Endometrial microvascular endothelial cells (primary cell): Measurements from ENCODE around the gene STARD7. TPM values are rescaled to one million over a fixed set of nuclear protein-coding genes. Genes with fewer than 3 reads are reported as not detected.
"Not testable (repeated sequence)": the region's sequence is repeated elsewhere in the genome, so short reads cannot be mapped to it uniquely, and the experiment has no call there.

Experiments
- in situ Hi-C: cut with HindIII; loops from 2 replicates; pipeline ENCODE4 v1.10.0; 2017; ENCODE audit warnings: low sequenced_read_pairs, low pct_unique_long_range_greater_than_20kb; ENCODE audit errors: inconsistent ontology term
- total RNA-seq: library from RNA; depleted of rRNA; stranded (reverse); fragments of >200 nt; gene quantifications from one replicate; pipeline ENCODE4 v1.2.3, GENCODE V29; 2015; ENCODE audit errors: inconsistent ontology term

STARD7 gene
- total RNA-seq, 1 donor from 2014 or later = 149 TPM

DNA sequence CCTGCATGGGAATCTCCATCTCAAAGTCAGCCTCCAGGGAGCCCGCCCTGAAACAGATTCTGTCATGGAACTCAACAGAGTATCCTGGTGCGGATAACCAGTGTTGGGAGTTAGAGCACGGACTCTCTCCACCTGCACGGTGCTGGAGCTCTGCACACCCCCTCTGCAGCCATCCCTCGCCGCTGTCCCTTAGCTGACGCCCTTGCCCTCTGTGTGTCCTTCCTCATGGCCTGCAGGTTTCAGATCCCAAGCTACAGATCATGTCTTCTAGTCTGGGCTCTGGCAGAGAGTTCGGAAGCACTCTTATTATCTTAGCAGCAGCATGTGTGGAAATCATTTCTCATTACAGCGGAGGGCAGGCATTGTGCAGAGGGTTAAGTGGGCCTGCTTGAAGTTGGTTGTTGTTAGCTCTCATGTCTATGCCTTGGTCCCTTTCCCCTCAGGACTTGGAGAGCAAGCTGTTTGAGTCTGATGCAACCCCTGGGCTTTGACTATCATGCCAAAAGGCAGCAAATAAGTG lies 31.2 kb upstream of the STARD7 start:
- in situ Hi-C loops = no loop called here

DNA sequence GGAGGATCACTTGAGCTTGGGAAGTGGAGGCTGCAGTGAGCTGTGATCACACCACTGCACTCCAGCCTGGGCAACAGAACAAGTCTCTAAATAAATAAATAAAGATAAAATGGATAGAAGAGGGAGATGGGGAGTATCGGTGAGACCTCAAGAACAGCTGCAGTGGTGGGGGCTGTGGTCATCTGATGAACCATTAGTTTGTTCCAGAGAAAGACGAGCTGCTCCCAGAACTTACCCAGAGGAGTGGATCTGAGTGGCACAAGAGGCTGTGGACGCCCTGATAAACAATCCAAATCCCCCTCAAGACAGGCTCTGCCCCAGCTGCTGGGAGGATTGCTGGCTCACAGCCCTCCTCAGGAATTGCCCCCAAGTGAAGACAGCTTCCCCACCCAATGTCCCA lies 30.5 kb upstream of the STARD7 start:
- in situ Hi-C loops = no loop called here

DNA sequence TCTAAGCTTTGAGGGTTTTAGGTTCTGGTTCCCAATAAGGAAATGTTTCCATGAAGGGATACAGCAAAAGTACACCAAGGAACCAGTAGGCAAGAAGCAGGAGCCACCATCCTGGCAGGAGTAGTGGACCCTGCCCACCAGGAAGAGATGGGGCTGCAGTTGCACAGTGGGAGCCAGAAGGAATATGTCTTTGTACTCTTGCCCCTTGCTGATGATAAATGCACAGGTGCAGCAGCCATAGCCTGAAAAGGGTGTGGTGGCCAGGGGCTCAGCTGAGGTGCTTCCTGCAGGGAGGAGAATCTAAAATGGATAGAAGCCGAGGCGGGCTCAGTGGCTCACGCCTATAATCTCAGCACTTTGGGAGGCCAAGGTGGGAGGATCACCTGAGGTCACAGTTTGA lies 29.6 kb upstream of the STARD7 start:
- in situ Hi-C loops = no loop called here

DNA sequence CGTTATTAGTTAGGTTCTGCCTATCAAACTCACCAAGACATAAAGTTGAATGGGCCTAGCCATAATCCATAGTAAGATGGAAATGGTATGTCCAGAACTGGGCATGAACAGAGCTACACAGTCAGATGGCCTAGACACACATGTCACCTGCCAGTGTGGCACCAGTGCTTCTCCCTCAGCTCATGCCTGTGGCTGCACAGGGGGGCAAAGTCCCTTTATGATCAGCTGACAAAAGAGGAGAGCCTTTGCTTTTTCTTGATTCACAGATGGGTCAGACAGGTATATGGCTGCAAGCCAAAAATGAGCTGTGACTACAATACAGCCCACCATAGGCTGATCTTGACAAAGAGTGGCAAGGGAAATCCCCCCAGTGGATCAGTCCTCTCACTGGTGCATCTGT lies 28.3 kb upstream of the STARD7 start:
- in situ Hi-C loops = no loop called here

DNA sequence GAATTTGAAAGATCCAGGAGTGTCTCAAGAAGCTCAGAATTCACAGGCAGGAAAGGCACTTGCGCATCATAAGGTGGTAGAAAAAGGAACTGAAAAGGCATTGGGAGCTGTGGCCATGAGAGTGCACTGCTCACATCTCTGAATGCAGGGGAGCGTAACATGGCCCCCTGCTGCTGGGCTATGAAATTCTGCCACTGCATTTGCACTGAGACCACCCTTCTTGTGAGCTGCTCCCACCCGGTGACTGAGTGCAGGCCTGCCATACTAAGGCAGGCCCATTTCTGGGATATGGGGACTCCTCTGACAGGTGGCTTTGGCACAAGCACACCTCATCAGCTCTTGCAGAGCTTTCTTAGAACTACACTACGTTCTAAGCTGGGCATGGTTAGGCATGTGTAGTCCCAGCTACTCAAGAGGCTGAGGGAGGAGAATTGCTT lies 25.3 kb upstream of the STARD7 start:
- in situ Hi-C loops = no loop called here

DNA sequence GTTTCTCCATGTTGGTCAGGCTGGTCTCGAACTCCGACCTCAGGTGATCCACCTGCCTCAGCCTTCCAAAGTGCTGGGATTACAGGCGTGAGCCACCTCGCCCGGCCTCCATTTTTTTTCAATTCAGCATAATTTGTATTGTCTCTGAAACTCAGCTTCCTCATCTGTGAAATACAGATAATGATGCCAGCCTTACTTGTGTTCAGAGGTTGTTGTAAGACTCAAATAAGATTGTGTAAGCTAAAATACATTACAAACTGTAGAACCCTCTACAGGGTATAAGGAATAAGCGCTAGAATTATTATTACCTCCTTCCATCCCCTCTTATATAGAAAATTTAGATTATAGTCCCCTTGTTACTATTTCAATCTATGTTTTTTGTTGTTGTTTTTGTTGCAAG lies 24.8 kb upstream of the STARD7 start:
- in situ Hi-C loops = no loop called here

DNA sequence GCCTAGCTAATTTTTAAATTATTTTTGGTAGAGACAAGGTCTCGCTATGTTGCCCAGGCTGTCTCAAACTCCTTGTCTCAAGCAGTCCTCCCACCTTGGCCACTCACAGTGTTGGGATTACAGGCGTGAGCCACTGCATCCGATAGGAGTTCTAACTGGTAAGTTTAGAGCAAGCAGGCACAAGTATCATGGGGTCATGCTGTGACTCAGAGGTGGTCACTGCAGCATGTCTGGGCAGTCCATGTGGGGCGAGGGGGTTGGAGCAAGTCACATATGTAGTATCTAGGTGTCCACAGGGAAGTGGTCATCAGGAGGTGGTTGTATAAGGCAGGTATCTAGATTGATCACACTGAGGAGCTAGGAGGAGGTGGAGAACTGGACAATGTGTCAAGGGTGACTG lies 22.7 kb upstream of the STARD7 start:
- in situ Hi-C loops = no loop called here

DNA sequence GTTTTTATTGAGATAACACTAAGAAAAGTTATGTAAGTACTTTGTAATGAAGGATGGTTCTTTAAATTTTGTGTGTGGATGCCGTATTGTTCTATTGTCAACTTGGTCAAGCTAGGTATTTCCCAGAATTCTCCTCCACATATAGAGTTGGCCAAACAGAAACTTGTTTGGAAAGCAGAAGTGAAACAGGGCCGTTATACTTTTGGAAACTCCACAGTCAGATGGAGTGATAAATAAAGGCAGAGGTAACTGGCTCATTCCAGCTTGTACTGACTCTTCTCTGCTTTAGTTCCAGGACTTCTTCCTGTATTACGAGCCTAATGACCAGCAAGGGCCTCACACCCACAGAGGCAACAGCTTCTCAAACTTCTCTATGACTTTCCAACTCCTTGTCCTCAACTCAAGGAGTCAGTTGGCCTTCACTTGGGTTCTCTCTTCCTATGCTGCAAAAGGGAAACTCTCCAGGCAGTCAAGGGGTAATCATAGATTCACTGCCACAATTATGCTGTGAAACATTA lies 16.4 kb upstream of the STARD7 start:
- in situ Hi-C loops = no loop called here

DNA sequence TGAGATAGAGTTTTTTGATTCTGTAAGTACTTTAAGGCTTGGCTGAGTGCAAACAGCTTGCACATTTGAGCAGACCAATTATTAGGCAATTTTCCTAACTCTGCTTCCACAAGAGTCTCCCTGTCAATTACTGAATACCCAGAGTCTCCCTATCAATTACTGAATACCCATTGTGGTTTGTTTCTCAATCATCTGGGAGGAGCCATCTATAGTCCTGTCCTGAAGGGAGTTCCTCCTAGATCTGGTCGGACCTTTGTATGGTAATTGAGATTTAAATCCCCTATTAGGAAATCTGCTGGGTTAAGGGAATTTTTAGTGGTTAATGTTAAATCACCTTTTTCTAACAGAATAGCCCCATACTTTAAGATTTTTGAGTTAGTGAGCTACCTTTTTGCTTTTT lies 12.5 kb upstream of the STARD7 start:
- in situ Hi-C loops = not testable (repeated sequence)

DNA sequence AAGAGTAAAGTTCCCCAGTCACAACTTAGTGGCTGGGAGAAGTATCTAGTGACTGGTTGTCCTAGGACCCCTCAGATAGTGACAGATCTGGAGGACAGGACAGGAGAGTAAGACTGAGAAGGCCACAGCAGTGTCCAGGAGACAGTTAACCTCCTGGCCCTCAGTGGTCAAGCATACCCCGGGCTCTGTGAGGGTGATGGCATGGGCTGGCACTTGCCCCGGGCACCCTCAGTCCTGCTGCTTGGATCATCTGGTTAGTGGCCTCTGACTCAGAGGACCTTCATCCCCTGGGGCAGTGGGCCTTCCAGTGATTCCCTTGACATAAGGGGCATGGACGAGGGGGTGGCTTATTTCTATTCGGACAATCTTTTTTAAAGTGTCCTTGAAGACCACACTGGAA lies 11.3 kb upstream of the STARD7 start:
- in situ Hi-C loops = not testable (repeated sequence)

DNA sequence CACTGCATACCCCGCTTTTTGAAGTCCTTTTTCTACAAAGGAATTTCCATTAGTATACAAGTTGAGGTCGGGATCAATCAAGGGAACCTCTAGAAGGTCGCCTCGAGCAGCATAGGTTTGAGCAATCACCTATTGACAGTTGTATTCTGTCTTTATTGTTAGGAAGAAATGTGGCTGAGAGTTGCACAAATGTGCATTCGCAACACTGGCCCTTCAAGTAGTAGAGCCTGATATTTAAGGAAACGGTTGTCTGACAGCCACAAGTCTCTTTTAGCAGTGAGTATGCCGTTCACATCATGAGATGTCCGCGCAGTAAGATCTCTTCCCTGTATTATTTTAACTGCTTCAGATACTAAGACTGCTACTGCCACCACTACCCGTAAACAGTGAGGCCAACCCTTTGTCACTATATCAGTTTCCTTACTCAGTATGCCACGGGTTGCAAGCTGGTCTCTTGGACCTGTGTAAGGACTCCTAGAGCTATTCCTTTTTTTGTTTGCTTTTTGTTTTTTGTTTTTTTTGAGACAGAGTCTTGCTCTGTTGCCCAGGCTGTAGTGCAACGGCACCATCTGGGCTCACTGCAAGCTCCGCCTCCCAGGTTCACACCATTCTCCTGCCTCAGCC lies 10.0 kb upstream of the STARD7 start:
- in situ Hi-C loops = no loop called here

DNA sequence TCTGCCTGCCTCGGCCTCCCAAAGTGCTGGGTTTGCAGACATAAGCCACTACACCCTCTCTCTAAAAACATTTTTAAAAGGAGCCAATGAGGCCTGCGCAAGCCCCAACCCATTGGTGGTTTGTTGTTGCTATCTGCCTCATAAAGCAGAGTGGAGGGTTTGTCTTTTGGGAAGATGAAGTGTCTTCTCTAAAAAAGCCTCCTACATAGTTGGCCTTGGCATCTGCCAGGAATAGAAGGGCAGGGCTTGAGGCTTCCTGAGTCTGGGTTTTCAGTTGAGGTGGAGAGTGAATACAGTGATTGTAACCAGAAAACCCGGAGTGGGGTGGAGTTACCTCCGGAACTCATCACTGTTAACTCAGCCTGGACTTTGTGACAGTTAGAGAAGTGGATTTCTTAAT lies 5.9 kb upstream of the STARD7 start:
- in situ Hi-C loops = no loop called here

DNA sequence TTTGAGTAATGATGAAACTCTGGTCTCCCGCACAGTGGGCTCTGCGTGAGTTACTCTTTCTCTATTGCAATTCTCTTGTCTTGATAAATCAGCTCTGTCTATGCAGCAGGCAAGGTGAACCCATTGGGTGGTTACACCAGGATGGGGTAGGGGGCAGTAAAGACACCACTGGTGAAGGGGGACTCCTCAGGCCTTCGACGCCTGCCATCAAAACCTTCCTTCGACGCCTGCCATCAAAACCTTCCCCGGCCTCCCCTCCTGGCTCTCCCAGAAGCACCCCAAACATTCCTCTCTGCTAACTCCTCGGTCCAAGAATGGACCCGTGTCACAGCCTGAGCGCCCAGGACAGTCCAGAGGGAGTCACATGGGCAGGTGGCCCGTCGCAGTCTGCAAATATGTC lies 4.8 kb upstream of the STARD7 start:
- in situ Hi-C loops = no loop called here

DNA sequence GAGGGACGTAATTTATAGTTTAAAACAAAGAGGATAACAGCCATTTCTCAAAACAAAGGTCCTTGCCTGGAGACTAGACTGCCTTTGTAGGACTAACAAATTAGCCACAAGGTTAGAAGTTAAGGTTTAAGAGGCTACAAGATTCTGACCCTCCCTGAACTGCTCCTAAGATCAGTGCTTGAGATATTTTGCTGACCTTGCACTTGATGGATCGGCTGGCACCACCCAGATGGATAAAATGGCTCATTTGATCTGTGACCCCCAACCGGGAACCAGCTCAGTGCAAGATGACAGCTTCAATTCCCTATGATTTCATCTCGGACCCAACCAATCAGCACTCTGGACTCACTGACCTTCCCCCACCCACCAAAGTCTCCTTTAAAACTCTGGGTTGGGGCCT lies 3.7 kb upstream of the STARD7 start:
- in situ Hi-C loops = no loop called here

DNA sequence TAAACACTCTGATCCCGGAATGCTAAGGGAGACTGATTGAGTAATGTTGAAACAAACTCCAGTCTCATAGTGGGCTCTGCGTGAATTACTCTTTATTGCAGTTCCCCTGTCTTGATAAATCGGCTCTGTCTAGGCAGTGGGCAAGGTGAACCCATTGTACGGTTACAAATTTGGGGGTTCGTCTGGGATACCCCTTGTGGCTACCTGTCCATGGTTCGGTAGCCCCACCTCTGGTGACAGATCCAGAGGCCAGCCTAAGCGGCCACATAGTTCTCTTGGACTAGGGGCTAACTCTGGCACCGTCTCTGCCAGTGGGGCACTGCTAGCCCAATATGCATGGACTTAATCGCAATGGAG lies 1.1 kb upstream of the STARD7 start:
- in situ Hi-C loops = no loop called here

DNA sequence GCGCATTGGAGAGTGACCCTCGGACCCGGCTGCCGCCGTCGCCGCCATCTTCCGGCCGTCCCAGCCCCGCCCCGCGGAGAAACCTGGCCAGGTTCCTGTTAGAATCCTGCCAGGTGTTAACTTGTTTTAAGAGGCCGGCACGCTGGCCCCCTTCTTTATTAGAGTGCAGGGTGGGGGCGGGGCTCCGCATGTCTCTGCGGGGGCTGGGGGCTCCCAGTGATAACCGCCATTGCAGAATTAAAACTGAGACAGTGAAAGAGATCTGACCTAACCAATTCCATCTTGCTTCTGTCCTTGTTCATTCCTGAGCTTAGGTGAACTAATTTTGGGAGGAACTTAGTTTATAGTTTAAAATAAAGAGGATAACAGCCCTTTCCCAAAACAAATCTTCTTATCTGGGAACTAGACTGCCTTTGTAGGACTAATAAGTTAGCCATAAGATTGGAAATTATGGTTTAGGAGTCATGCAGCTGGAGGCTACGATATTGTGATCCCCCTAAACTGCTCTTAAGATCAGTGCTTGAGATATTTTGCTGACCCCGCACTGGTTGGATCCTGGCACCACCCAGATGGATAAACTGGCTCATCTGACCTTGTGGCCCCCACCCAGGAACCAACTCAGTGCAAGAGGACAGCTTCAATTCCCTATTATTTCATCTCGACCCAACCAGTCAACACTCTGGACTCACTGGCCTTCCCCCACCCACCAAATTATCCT lies 543 bp upstream of the STARD7 start:
- in situ Hi-C loops = no loop called here

DNA sequence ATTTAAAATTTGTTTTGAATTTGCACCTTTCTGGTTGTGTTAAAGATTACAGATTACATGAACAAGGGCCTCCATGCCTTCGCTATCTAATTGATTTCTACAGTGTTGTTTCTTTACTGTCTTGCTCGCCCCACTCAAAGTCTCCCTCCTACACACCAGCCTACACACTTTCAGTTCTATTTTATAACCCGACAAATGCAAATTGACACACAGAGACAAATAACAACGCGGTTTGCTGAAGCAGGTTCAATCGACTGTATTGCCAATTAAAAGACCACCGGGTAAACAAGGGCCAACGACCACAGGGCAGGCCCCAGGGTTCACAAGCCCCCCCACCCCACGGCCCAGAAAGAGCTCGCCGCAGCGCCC lies 869 bp downstream of the STARD7 start:
- in situ Hi-C loops = no loop called here

DNA sequence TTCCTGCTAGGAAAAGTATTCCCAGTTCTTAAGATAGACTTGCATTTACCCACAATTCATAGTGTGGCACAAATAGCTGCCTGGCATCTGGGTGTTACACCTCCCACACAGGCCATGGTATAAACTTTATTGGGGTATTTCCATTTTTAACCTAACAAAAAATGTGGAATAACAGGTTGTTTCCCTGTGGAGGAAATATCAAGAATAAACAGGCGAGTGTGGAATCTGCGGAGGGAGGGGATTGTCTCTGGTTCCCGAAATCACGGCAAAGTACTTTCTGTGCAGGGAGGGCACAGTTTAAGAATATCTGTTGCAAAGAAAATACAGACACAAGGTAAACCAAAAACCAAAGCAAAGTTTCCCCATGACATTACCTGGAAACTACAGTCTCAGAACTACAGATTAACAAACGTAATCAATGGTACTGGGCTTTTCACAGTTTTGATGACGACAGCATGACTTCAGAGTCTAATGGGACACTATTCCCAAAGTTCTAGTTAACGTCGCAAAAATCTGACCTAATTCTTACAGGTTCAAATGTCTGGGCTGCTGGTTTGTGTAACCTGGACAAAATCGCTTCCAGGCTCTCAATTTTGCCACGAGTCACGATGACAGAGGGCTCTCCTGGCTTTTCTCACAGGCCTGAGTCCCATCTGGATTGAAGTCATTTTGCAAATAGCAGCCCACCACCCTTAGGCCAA lies 1.4 kb downstream of the STARD7 start:
- in situ Hi-C loops = no loop called here

DNA sequence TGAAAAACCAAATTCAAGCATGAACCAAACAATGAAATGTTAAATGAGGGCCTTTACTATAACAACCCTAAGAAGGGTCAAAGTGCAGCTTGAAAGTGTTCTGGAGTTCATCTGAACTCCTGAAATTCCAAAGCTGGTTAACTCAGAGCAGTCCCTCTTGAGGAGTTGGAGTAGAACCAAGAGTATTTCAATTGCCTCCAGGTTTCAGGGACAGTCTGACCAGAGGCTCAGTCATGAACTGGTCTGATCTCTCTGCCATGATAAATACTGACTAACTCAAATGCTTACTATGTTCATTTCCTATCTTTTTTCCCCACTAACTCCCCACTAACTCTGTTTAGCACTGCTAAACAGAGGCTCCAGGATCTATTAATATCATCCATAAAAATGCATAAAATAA lies 2.7 kb downstream of the STARD7 start:
- in situ Hi-C loops = no loop called here
